IMR-90 (cell line): ENCODE data around the gene ATP7A. TPM values are rescaled to one million over a fixed set of nuclear protein-coding genes. Genes with fewer than 3 reads are reported as not detected.

Experiments used
- ATAC-seq: fragments of 200-7000 bp; cut with Tn5 transposase; 2 replicates; pipeline ENCODE4 v1.9.1; 2020; ENCODE audit warnings: low read depth, mild to moderate bottlenecking, moderate library complexity
- BruUV-seq: library from RNA; stranded (reverse); fragments of 400-500 nt; replicated peaks from 2 replicates; lab custom pipeline; 2021; lab: Mats Ljungman, UMichigan
- CTCF ChIA-PET: fragments of 300-600 bp; formaldehyde crosslinking; extraction: SDS; loops from one replicate; lab custom pipeline; 2021; ENCODE audit warnings: antibody characterized with exemption; lab: Yijun Ruan, JAX
- POLR2A ChIA-PET: fragments of 300-600 bp; sonication (Branson Sonifier 250); formaldehyde crosslinking; loops from one replicate; lab custom pipeline; 2022; ENCODE audit warnings: antibody characterized with exemption; ENCODE audit not compliant: unreplicated experiment; lab: Charles Lee
- DNase-seq: peaks from one replicate; pipeline ENCODE4 v3.0.0; 2013
- H2AFZ ChIP-seq: replicated peaks from 2 replicates; pipeline ENCODE3; 2013; ENCODE audit warnings: low read length, mild to moderate bottlenecking; ENCODE audit not compliant: poor library complexity
- H2AK5ac ChIP-seq: 2 replicates; pipeline ENCODE4 v1.6.1; 2013; ENCODE audit warnings: low read depth, low read length, inconsistent platforms
- H2AK9ac ChIP-seq: replicated peaks from 2 replicates; pipeline ENCODE3; 2013; ENCODE audit warnings: mild to moderate bottlenecking, low read depth, low read length, moderate library complexity; ENCODE audit not compliant: poor library complexity
- H2BK120ac ChIP-seq: 2 replicates; pipeline ENCODE4 v1.6.1; 2013; ENCODE audit warnings: low read depth, low read length, inconsistent platforms
- H2BK15ac ChIP-seq: 3 replicates; pipeline ENCODE4 v1.6.1; 2013; ENCODE audit warnings: low read depth, low read length, inconsistent platforms
- H2BK20ac ChIP-seq: 2 replicates; pipeline ENCODE4 v1.6.1; 2013; ENCODE audit warnings: low read depth, mild to moderate bottlenecking, inconsistent platforms, low read length, moderate library complexity
- H2BK5ac ChIP-seq: 2 replicates; pipeline ENCODE4 v1.6.1; 2013; ENCODE audit warnings: mild to moderate bottlenecking, low read depth, low read length, inconsistent platforms; ENCODE audit not compliant: poor library complexity, severe bottlenecking
- H3K14ac ChIP-seq: replicated peaks from 2 replicates; pipeline ENCODE4 v1.6.1; 2013; ENCODE audit warnings: low read depth, low read length, inconsistent platforms
- H3K18ac ChIP-seq: 2 replicates; pipeline ENCODE4 v1.6.1; 2013; ENCODE audit warnings: low read depth, low read length, control low read depth
- H3K23ac ChIP-seq: 2 replicates; pipeline ENCODE4 v1.6.1; 2013; ENCODE audit warnings: low read depth, low read length, inconsistent platforms
- H3K27ac ChIP-seq: 2 replicates; pipeline ENCODE4 v1.5.1; 2013; ENCODE audit warnings: mild to moderate bottlenecking, control low read depth, low read length; ENCODE audit not compliant: insufficient read depth
- H3K27me3 ChIP-seq: 2 replicates; pipeline ENCODE4 v1.6.1; 2013; ENCODE audit warnings: low read length; ENCODE audit not compliant: control insufficient read depth, insufficient read depth
- H3K36me3 ChIP-seq: 2 replicates; pipeline ENCODE4 v1.6.1; 2013; ENCODE audit warnings: low read length, mixed read lengths; ENCODE audit not compliant: control insufficient read depth, insufficient read depth
- H3K4ac ChIP-seq: 2 replicates; pipeline ENCODE4 v1.6.1; 2013; ENCODE audit warnings: low read depth, low read length, inconsistent platforms
- H3K4me1 ChIP-seq: 2 replicates; pipeline ENCODE4 v1.6.1; 2013; ENCODE audit warnings: low read length, mixed read lengths; ENCODE audit not compliant: control insufficient read depth, insufficient read depth
- H3K4me2 ChIP-seq: 2 replicates; pipeline ENCODE4 v1.6.1; 2013; ENCODE audit warnings: low read depth, mild to moderate bottlenecking, control low read depth, low read length, moderate library complexity
- H3K4me3 ChIP-seq: 2 replicates; pipeline ENCODE4 v1.5.1; 2013; ENCODE audit warnings: low read depth, mild to moderate bottlenecking, control low read depth, low read length, moderate library complexity; ENCODE audit not compliant: insufficient read depth
- H3K56ac ChIP-seq: 2 replicates; pipeline ENCODE4 v1.6.1; 2013; ENCODE audit warnings: low read length, inconsistent platforms; ENCODE audit not compliant: insufficient read depth; ENCODE audit errors: extremely low read depth
- H3K79me1 ChIP-seq, 2 experiments: 2 replicates each; pipeline ENCODE4 v1.6.1; 2013; ENCODE audit warnings: low read length in 2 of 2, inconsistent platforms in 1 of 2, low read depth in 1 of 2
- H3K9ac ChIP-seq: 2 replicates; pipeline ENCODE4 v1.6.1; 2013; ENCODE audit warnings: low read depth, low read length, control low read depth
- H3K9me1 ChIP-seq: 2 replicates; pipeline ENCODE4 v1.6.1; 2013; ENCODE audit warnings: low read length, inconsistent platforms; ENCODE audit not compliant: insufficient read depth
- H3K9me3 ChIP-seq: 2 replicates; pipeline ENCODE4 v1.6.1; 2013; ENCODE audit warnings: low read length; ENCODE audit not compliant: control insufficient read depth, insufficient read depth
- H4K20me1 ChIP-seq: 2 replicates; pipeline ENCODE4 v1.6.1; 2013; ENCODE audit warnings: low read length, inconsistent platforms; ENCODE audit not compliant: insufficient read depth
- H4K5ac ChIP-seq: 2 replicates; pipeline ENCODE4 v1.6.1; 2013; ENCODE audit warnings: mild to moderate bottlenecking, low read depth, low read length, control low read depth
- H4K8ac ChIP-seq, 2 experiments: 2 replicates each; pipeline ENCODE4 v1.6.1; 2013; ENCODE audit warnings: low read depth in 2 of 2, low read length in 2 of 2, control low read depth in 1 of 2, inconsistent platforms in 1 of 2
- H4K91ac ChIP-seq: 2 replicates; pipeline ENCODE4 v1.6.1; 2013; ENCODE audit warnings: low read depth, low read length, inconsistent platforms; ENCODE audit not compliant: insufficient read depth
- BHLHE40 ChIP-seq: fragments of 150-350 bp; IDR thresholded peaks from 2 replicates; pipeline ENCODE4 v1.6.1; 2016; ENCODE audit warnings: mild to moderate bottlenecking, low read depth, low read length
- CEBPB ChIP-seq: IDR thresholded peaks from 2 replicates; pipeline ENCODE4 v1.6.1; 2012; ENCODE audit warnings: low read depth, low read length, improper control_type of control experiment
- FOS ChIP-seq: fragments of 150-350 bp; IDR thresholded peaks from 2 replicates; pipeline ENCODE4 v1.6.1; 2016; ENCODE audit warnings: low read depth, low read length
- MAFK ChIP-seq: IDR thresholded peaks from 2 replicates; pipeline ENCODE4 v1.6.1; 2012; ENCODE audit warnings: low read depth, low read length, improper control_type of control experiment
- MAZ ChIP-seq: IDR thresholded peaks from 2 replicates; pipeline ENCODE4 v1.6.1; 2012; ENCODE audit warnings: low read depth, mild to moderate bottlenecking, low read length, improper control_type of control experiment, moderate library complexity, borderline replicate concordance
- MXI1 ChIP-seq: IDR thresholded peaks from 2 replicates; pipeline ENCODE4 v1.6.1; 2012; ENCODE audit warnings: low read depth, mild to moderate bottlenecking, low read length, moderate library complexity, borderline replicate concordance
- RCOR1 ChIP-seq: IDR thresholded peaks from 2 replicates; pipeline ENCODE4 v1.6.1; 2012; ENCODE audit warnings: mild to moderate bottlenecking, low read length, improper control_type of control experiment; ENCODE audit not compliant: insufficient replicate concordance
- RFX5 ChIP-seq: IDR thresholded peaks from 2 replicates; pipeline ENCODE4 v1.8.0; 2012; ENCODE audit warnings: low read depth, mild to moderate bottlenecking, low read length, moderate library complexity
- SMC3 ChIP-seq: fragments of 150-350 bp; IDR thresholded peaks from 2 replicates; pipeline ENCODE4 v1.6.1; 2016; ENCODE audit warnings: low read depth, mild to moderate bottlenecking, antibody characterized with exemption, low read length, moderate library complexity
- USF2 ChIP-seq: fragments of 150-350 bp; IDR thresholded peaks from 2 replicates; pipeline ENCODE4 v1.6.1; 2017; ENCODE audit warnings: mild to moderate bottlenecking, antibody characterized with exemption, low read length, low read depth
- WGBS, 2 experiments: methylation state at CpG; one replicate each; pipeline versions ENCODE4 v1.1.5 to v1.1.7; 2013; ENCODE audit warnings: missing lambda C conversion rate in 2 of 2; ENCODE audit not compliant: insufficient read length in 1 of 2; ENCODE audit errors: extremely low coverage in 2 of 2; 5-methylcytosine and 5-hydroxymethylcytosine counted together
- dilution Hi-C: fragments of 300-500 bp; cut with HindIII; formaldehyde crosslinking; loops from one replicate; pipeline ENCODE4 v1.14.3; 2018; ENCODE audit warnings: low sequenced_read_pairs; ENCODE audit not compliant: unreplicated experiment
- in situ Hi-C: fragments of 300-500 bp; cut with MboI; formaldehyde crosslinking; loops from 3 replicates; pipeline ENCODE4 v1.14.3; 2019; ENCODE audit warnings: low sequenced_read_pairs, inconsistent platforms, mixed read lengths
- intact Hi-C: fragments of 100-400 bp; cut with micrococcal nuclease; formaldehyde crosslinking; loops from 2 replicates; pipeline ENCODE4 v1.10.0; 2022
- polyA plus RNA-seq, 3 experiments: library from polyadenylated mRNA; depleted of rRNA; stranded (reverse); fragments of >200 nt; gene quantifications; 2 replicates each; pipeline ENCODE4 v1.2.3, GENCODE V29; 2012; ENCODE audit warnings: low replicate concordance in 1 of 3
- total RNA-seq: library from RNA; depleted of rRNA; stranded (reverse); fragments of >200 nt; gene quantifications from 2 replicates; pipeline ENCODE4 v1.2.3, GENCODE V29; 2012
- TF ChIP-seq, protein P1 (sequence below): fragments of 150-350 bp; IDR thresholded peaks from 2 replicates; pipeline ENCODE4 v1.6.1; 2016; ENCODE audit warnings: low read depth, mild to moderate bottlenecking, low read length, moderate library complexity, borderline replicate concordance

The ATP7A gene
- total and polyA plus RNA-seq, 2 of the 4 experiments (the other 2 are of a cell fraction): 4.2 to 22.4 TPM

DNA sequence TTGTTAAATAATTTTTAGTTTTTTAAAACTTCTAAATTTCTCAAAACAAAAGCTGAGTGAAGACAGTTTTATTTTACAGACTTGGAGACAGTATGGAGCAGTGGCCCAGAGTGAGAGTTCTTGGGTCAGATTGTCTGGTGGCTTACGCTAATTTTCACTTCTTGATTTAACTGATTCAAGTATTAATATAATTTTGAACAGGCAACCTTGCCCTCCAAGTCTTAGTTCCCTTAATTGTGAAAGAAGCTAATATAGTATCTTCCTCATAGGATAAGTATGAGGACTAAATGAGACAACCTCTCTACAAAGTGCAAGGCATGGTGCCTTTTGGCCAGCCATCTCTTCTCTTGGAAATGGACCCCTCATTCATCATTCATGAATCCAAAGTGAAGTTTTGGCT is 25.4 kb downstream of the ATP7A start:
- Histone ChIP-seq H3K27me3 (no peaks in the 10 kb centered on the region), H4K8ac (no peak overlapping the region), H2BK120ac (no peak overlapping the region), H2BK20ac (no peak overlapping the region), H3K36me3 (no peaks in the 10 kb centered on the region), H3K14ac (no peak overlapping the region), H3K79me1 (no peaks in the 10 kb centered on the region; a peak in 2 of 4 replicates), H3K4me2 (no peak overlapping the region), H2AFZ (no peak overlapping the region), H4K5ac (no peak overlapping the region), H2BK5ac (no peak overlapping the region), H4K20me1 (no peaks in the 10 kb centered on the region), H3K9me3 (no peaks in the 10 kb centered on the region), H3K9ac (no peak overlapping the region), H2AK5ac (no peak overlapping the region), H4K91ac (no peak overlapping the region), H3K4me3 (no peak overlapping the region), H3K18ac (no peak overlapping the region), H3K4ac (no peak overlapping the region), H2BK15ac (no peak overlapping the region), H2AK9ac (no peak overlapping the region), H3K56ac (no peak overlapping the region), H3K4me1 (no peaks in the 10 kb centered on the region; the same call in 1 of the 2 replicates), H3K23ac (no peak overlapping the region), H3K27ac (no peak overlapping the region), H3K9me1 (no peaks in the 10 kb centered on the region; the same call in 1 of the 2 replicates)
- POLR2A ChIA-PET: no interaction called here
- DNase-seq (no peak), ATAC-seq (no peak)
- dilution Hi-C loops: no loop called here
- no CpG with 5 or more reads among the region's 1 CpG for WGBS, 2 experiments
- CTCF ChIA-PET: no interaction called here
- no peak for TF ChIP-seq FOS
- TF ChIP-seq MXI1: no peak
- TF ChIP-seq MAZ: no peak
- TF ChIP-seq MAFK: no peak
- no peak for TF ChIP-seq SMC3
- TF ChIP-seq USF2: no peak
- TF ChIP-seq, protein P1, sequence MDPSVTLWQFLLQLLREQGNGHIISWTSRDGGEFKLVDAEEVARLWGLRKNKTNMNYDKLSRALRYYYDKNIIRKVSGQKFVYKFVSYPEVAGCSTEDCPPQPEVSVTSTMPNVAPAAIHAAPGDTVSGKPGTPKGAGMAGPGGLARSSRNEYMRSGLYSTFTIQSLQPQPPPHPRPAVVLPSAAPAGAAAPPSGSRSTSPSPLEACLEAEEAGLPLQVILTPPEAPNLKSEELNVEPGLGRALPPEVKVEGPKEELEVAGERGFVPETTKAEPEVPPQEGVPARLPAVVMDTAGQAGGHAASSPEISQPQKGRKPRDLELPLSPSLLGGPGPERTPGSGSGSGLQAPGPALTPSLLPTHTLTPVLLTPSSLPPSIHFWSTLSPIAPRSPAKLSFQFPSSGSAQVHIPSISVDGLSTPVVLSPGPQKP: no peak
- no peak for TF ChIP-seq RFX5
- no peak for TF ChIP-seq BHLHE40
- TF ChIP-seq RCOR1: no peak
- TF ChIP-seq CEBPB: no peak
- intact Hi-C loops: no loop called here
- BruUV-seq: no TSS peak
- in situ Hi-C loops: no loop called here
